ENCODE results near the gene ZNF774.
"Not testable (repeated sequence)": the region's sequence is repeated elsewhere in the genome, so short reads cannot be mapped to it uniquely, and the experiment has no call there.

Gene ZNF774

GRCh38 chr15:90343302-90343790 is 8.7 kb upstream of the ZNF774 start:
- in situ Hi-C loops (cut with MboI; ENCODE audit: low sequenced_read_pairs), result no loop called here

- in situ Hi-C loops (cut with MboI; ENCODE audit: low sequenced_read_pairs), result no loop called here
These were observed 7.4 kb upstream of the ZNF774 start for GRCh38 chr15:90344662-90345061.

DNA sequence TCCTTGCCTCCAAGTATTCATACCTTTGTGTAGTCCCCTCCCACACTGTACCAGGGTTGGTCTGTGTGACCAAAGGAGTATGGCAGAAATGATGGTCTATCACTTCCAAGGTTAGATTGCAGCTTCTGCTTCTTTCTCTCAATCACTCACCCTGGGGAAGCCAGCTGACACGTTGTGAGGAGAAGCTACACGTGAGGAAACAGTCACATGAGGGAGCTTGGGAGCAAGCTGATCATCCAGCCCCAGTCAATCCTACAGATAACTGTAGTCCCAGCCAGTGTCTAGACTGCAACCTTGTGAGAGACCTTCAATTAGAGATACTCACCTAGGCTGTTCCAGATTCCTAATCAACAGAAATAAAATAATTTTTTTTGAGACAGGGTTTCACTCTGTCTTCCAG is 6.2 kb upstream of the ZNF774 start:
- in situ Hi-C loops (cut with MboI; ENCODE audit: low sequenced_read_pairs), result no loop called here

GRCh38 chr15:90347431-90348065 is 4.5 kb upstream of the ZNF774 start:
- in situ Hi-C loops (cut with MboI; ENCODE audit: low sequenced_read_pairs), result not testable (repeated sequence)

GRCh38 chr15:90348456-90348855 is 3.6 kb upstream of the ZNF774 start:
- in situ Hi-C loops (cut with MboI; ENCODE audit: low sequenced_read_pairs), result no loop called here

- in situ Hi-C loops (cut with MboI; ENCODE audit: low sequenced_read_pairs), result no loop called here
These were observed 3.0 kb upstream of the ZNF774 start for GRCh38 chr15:90349072-90349471.

GRCh38 chr15:90349821-90350220 is 2.3 kb upstream of the ZNF774 start:
- in situ Hi-C loops (cut with MboI; ENCODE audit: low sequenced_read_pairs), result no loop called here

DNA sequence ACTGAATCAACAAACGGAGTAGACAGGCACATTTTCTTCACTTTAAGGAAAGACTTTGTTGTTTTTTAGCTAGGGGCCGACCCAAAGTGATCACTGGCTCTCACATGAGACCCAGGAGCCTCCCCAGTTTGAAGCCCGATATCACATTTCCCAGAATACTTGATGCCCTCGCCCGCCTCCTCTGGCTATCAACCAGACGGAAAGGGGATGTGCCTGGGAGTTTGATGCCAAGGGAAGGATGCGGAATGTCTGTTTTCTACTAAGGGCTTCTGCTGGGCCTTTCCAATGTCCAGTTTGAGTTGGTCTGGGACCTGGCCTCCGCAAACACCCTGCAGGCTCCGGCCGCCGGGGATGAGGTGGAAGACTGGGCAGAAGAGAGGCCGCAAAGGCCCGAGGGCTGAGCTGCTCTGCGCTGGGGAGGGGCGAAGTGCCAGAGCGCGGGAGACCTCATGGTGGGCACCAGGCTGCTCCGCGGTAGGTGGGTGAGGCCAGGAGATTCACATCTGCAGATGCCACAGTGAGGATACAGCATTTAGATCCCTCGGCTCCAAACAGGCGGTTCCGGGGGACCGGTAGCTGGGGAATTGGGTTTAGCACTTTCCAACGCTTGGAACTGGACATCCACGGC is 491 bp upstream of the ZNF774 start:
- in situ Hi-C loops (cut with MboI; ENCODE audit: low sequenced_read_pairs), result no loop called here

DNA sequence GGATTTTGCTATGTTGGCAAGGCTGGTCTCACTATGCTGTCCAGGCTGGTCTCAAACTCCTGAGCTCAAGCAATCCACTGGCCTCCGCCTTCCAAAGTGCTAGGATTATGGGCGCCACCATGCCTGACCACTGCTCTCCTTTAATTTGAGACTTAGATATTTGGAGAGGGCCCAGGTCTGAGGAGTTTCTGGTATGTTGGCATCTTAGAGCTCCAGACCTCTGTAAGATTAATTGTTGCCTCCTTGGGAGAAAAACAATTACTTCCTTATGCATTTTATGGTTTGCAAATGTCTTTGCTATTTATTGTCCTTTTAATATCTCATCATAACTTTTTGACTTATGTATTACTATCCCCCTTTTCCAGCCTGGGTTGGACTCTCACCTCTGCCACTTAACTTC is 2.9 kb downstream of the ZNF774 start:
- in situ Hi-C loops (cut with MboI; ENCODE audit: low sequenced_read_pairs), result no loop called here

GRCh38 chr15:90358124-90359033 is 6.3 kb downstream of the ZNF774 start:
- in situ Hi-C loops (cut with MboI; ENCODE audit: low sequenced_read_pairs), result no loop called here

DNA sequence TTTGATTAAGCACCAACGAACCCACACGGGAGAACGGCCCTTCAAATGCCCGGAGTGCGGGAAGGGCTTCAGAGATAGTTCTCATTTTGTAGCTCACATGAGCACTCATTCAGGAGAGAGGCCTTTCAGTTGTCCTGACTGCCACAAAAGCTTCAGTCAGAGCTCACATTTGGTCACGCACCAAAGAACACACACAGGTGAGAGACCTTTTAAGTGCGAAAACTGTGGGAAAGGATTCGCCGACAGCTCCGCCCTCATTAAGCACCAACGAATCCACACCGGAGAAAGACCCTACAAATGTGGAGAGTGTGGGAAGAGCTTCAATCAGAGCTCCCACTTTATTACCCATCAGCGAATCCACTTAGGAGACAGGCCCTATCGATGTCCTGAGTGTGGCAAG is 8.7 kb downstream of the ZNF774 start:
- in situ Hi-C loops (cut with MboI; ENCODE audit: low sequenced_read_pairs), result no loop called here

GRCh38 chr15:90362936-90363212 is 10.8 kb downstream of the ZNF774 start:
- in situ Hi-C loops (cut with MboI; ENCODE audit: low sequenced_read_pairs), result no loop called here

DNA sequence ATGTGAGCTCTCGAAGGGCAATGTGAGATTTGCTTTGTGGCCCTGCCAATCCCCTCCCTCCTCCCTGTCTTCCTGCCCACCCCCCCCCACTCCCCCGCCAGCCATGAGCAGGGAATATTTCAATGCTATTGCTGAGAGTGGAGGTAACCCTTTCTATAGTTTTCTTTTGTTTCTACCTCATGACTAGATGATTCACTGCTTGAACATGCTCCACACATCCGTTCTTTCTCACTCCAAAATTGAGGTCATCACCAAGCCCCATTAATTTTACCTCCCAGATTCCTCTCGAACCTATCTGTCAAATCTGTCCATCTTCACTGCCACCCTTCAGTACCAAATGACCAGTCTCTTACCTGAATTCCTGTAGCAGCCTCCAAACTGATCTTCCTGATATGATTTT is 12.2 kb downstream of the ZNF774 start:
- in situ Hi-C loops (cut with MboI; ENCODE audit: low sequenced_read_pairs), result no loop called here

DNA sequence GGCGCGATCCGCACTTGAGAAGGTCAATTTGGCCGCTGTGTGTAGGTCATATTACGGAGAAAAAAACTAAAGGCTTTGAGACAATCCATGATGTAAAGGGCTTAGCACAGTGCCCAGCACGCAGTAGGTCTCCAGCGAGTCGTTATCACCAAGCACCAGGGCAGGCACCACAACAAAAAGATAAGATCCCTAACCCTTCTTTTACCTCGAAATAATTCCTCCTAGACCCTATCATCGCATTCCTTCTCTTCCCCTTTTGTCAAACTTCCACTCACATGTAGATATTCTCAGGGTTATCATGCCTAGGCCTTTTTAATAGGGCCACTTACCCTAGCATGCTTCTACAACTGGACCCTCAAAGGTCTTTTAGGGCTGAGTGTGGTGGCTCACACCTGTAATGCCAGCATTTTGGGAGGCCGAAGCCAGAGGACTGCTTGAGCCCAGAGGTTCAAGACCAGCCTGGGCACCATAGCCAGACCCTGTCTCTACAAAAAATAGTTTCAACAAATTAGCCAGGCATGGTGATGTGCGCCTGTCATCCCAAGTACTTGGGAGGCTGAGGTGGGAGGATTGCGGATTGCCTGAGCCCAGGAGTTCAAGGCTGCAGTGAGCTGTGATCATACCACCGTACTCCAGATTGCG is 13.5 kb downstream of the ZNF774 start:
- in situ Hi-C loops (cut with MboI; ENCODE audit: low sequenced_read_pairs), result no loop called here

DNA sequence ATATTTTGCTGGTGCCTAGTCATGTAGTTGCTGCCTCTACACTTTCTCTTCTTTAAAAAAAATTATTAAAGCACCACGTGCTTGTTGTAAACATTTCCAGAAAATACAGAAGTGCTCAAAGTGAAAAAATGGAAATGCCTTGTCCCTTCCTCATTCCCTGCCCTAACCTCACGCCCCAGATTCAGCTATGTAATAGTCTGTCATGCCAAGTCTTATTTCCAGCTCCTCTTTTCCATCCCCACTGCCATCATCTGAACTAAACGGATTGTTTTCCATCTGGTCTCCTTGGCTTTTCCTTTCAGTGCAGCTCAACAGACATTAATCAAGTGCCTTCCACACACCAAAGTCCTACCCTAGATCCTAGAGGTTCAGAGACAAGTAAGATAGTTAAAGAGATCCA is 15.5 kb downstream of the ZNF774 start:
- in situ Hi-C loops (cut with MboI; ENCODE audit: low sequenced_read_pairs), result no loop called here

GRCh38 chr15:90375071-90375470 is 23.0 kb downstream of the ZNF774 start:
- in situ Hi-C loops (cut with MboI; ENCODE audit: low sequenced_read_pairs), result no loop called here

DNA sequence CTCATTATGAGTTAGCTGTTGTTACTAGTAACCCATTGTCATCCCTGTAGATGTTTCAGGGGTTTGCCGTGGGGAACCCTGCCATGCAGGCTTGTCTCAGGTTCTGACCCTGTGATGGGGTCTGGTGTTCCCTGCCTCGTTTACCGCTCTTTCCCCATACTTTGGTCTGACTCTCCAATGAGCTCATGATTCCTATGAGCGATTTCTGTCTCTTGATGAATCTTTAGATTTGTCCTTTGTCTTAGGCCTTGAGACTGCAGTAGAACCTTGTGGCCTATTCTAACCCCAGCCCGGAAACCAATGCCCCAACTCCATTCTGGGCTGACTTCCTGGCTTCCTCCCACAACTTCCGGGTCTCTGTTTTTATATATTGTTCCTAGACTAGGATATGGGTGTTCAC is 24.7 kb downstream of the ZNF774 start:
- in situ Hi-C loops (cut with MboI; ENCODE audit: low sequenced_read_pairs), result no loop called here

GRCh38 chr15:90379263-90379662 is 27.2 kb downstream of the ZNF774 start:
- in situ Hi-C loops (cut with MboI; ENCODE audit: low sequenced_read_pairs), result no loop called here

DNA sequence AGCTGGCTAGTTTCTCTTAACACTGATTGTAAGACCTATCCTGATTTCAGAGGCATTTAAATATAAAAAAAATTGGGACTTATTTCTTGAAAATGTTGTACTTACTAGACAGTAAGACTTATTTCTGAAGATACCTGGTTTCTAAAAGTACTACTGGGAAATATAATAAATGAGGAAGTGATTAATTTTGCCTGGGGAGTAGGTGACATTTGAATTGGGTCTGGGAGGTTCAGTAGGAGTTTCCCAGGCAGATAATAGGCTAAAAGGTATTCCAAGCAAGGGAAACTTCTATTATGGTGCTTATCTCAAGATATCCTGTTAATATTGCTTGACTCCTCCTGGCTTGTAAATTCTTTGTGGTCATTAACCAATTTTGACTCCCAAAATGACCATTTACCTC is 29.4 kb downstream of the ZNF774 start:
- in situ Hi-C loops (cut with MboI; ENCODE audit: low sequenced_read_pairs), result no loop called here

DNA sequence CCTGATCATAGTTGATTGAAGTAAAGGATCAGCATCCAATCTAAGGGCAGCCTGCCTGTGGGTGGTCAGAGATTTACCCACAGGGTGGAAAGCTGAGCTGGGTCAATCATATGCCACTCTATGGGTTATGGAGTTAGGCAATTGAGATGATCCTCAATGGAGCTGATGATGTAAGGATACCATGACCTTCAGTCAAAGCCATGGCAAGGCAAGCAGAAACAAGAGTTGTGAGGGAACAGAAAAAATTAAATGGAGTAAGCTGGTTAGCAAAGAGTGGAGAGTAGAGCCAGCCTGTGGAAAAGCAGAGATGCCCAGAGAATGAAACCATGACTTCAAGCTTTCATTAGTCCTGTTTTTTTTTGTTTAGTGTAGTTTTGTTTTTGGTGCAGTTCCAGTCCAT is 30.2 kb downstream of the ZNF774 start:
- in situ Hi-C loops (cut with MboI; ENCODE audit: low sequenced_read_pairs), result no loop called here

DNA sequence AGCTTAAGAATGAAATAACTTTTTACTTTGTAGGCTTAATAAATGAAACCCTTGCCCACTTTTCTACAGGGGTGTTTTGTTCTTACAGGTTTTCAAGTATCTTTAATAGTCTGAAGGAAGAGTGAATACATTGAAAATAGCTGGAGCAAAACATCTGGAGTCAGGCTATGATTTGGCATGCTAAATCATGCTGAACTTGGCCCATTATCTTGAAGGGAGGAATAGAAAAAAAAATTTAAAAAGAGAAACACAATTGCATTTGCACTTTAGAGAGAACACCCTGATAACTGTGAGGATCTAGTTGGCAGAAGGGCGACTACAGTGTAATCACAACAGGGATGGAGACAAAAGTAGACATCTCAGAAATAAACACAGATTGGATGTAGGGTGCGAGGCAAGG is 34.1 kb downstream of the ZNF774 start:
- in situ Hi-C loops (cut with MboI; ENCODE audit: low sequenced_read_pairs), result no loop called here

All from HL-60/S4 (cell line).